PC-9 (cell line): ENCODE measurements around the gene ADGRL3. TPM values are rescaled to one million over a fixed set of nuclear protein-coding genes. Genes with fewer than 3 reads are reported as not detected.
"Not testable (repeated sequence)": the region's sequence is repeated elsewhere in the genome, so short reads cannot be mapped to it uniquely, and the experiment has no call there.

Experiments
- BruUV-seq: library from RNA; stranded (reverse); fragments of 400-500 nt; replicated peaks from 2 replicates; lab custom pipeline; 2021; lab: Mats Ljungman, UMichigan
- CTCF ChIA-PET: fragments of 300-600 bp; sonication (Branson Sonifier 250); formaldehyde crosslinking; loops from one replicate; lab custom pipeline; 2022; ENCODE audit warnings: antibody characterized with exemption; lab: Charles Lee
- POLR2A ChIA-PET: fragments of 300-600 bp; sonication (Branson Sonifier 250); formaldehyde crosslinking; loops from one replicate; lab custom pipeline; 2022; ENCODE audit warnings: antibody characterized with exemption; ENCODE audit not compliant: unreplicated experiment; lab: Charles Lee
- DNase-seq, 2 experiments: peaks; one replicate each; pipeline versions ENCODE4 v3.0.0 to v3.0.0-alpha.2; 2015 to 2022; ENCODE audit warnings: mixed read lengths in 1 of 2
- H2AFZ ChIP-seq: fragments of 200-600 bp; sonication (generic); 2 replicates; pipeline ENCODE4 v1.8.1; 2017; ENCODE audit warnings: antibody characterized with exemption
- H3F3A ChIP-seq: fragments of 200-600 bp; sonication (generic); 2 replicates; pipeline ENCODE4 v1.8.1; 2017; ENCODE audit warnings: antibody characterized with exemption, mild to moderate bottlenecking, low read depth; ENCODE audit not compliant: insufficient read depth
- H3K27ac ChIP-seq: fragments of 200-600 bp; sonication (generic); 2 replicates; pipeline ENCODE4 v1.6.1; 2016; ENCODE audit warnings: mixed run types
- H3K27me3 ChIP-seq: fragments of 200-600 bp; sonication (generic); 2 replicates; pipeline ENCODE4 v1.6.1; 2016; ENCODE audit warnings: low read depth, mixed run types; ENCODE audit not compliant: insufficient read depth
- H3K36me3 ChIP-seq: fragments of 200-600 bp; sonication (generic); 2 replicates; pipeline ENCODE4 v1.6.1; 2016; ENCODE audit warnings: low read depth, mixed run types
- H3K4me1 ChIP-seq: fragments of 200-600 bp; sonication (generic); replicated peaks from 2 replicates; pipeline ENCODE4 v1.6.1; 2016; ENCODE audit warnings: mixed run types; ENCODE audit not compliant: insufficient read depth
- H3K4me2 ChIP-seq: fragments of 200-600 bp; sonication (generic); 2 replicates; pipeline ENCODE4 v1.6.1; 2017; ENCODE audit warnings: mixed run types
- H3K4me3 ChIP-seq: fragments of 200-600 bp; sonication (generic); 2 replicates; pipeline ENCODE4 v1.6.1; 2016; ENCODE audit warnings: mixed run types
- H3K79me2 ChIP-seq: fragments of 200-600 bp; sonication (generic); 2 replicates; pipeline ENCODE4 v1.6.1; 2017; ENCODE audit warnings: low read depth, mixed run types
- H3K9me2 ChIP-seq: fragments of 200-600 bp; sonication (generic); 2 replicates; pipeline ENCODE4 v1.8.1; 2017; ENCODE audit warnings: mild to moderate bottlenecking; ENCODE audit not compliant: insufficient read depth
- H3K9me3 ChIP-seq: fragments of 200-600 bp; sonication (generic); 2 replicates; pipeline ENCODE4 v1.8.1; 2016; ENCODE audit warnings: low read depth; ENCODE audit not compliant: insufficient read depth
- H4K20me1 ChIP-seq: fragments of 200-600 bp; sonication (generic); 2 replicates; pipeline ENCODE4 v1.8.1; 2017; ENCODE audit not compliant: insufficient read depth
- CTCF ChIP-seq: fragments of 200-600 bp; sonication (generic); conservative IDR thresholded peaks from 2 replicates; pipeline ENCODE4 v1.6.1; 2017; ENCODE audit warnings: mixed run types, antibody characterized with exemption, mild to moderate bottlenecking, moderate library complexity
- EZH2 ChIP-seq: fragments of 200-600 bp; sonication (generic); IDR thresholded peaks from 2 replicates; pipeline ENCODE4 v1.8.0; 2017; ENCODE audit warnings: antibody characterized with exemption, low read depth
- intact Hi-C: fragments of 100-400 bp; cut with micrococcal nuclease; formaldehyde crosslinking; loops from one replicate; pipeline ENCODE4 v1.10.0; 2022; ENCODE audit not compliant: unreplicated experiment
- total RNA-seq: library from RNA; stranded (reverse); gene quantifications from 2 replicates; pipeline ENCODE4 v1.2.3, GENCODE V29; 2021

The ADGRL3 gene
- total RNA-seq, 1 experiment from 2014 or later: 1.6 TPM

- H3K79me2 ChIP-seq: no peaks in the 10 kb centered on the region
- H3K27me3 ChIP-seq: no peaks in the 10 kb centered on the region
- H3K9me3 ChIP-seq: no peaks in the 10 kb centered on the region
- no peak for DNase-seq
- H4K20me1 ChIP-seq: no peaks in the 10 kb centered on the region
- no TSS peak for BruUV-seq
- H3K4me2 ChIP-seq: no peak overlapping the region
- H3K27ac ChIP-seq: no peak overlapping the region
- TF ChIP-seq EZH2 (no peak), CTCF (no peak)
- no peak overlapping the region for H2AFZ ChIP-seq
- no peaks in the 10 kb centered on the region for H3K4me1 ChIP-seq
- no peak overlapping the region for H3K4me3 ChIP-seq
- intact Hi-C loops: no loop called here
- no peaks in the 10 kb centered on the region for H3F3A ChIP-seq
- CTCF ChIA-PET: no interaction called here
- H3K36me3 ChIP-seq: no peaks in the 10 kb centered on the region
- POLR2A ChIA-PET: no interaction called here
- no peaks in the 10 kb centered on the region for H3K9me2 ChIP-seq
Measured at GRCh38 chr4:61959087-61959486, 759.0 kb downstream of the ADGRL3 start.

- no peaks in the 10 kb centered on the region for H3K79me2 ChIP-seq
- H3K4me3 ChIP-seq: no peak overlapping the region
- no peaks in the 10 kb centered on the region for H3K36me3 ChIP-seq
- TF ChIP-seq CTCF (no peak), EZH2 (no peak)
- H3K4me1 ChIP-seq: no peaks in the 10 kb centered on the region
- BruUV-seq: no TSS peak
- no peak for DNase-seq
- POLR2A ChIA-PET: no interaction called here
- no peak overlapping the region for H2AFZ ChIP-seq
- no peak overlapping the region for H3K27ac ChIP-seq
- H3K9me3 ChIP-seq: no peaks in the 10 kb centered on the region
- no peaks in the 10 kb centered on the region for H3K27me3 ChIP-seq
- CTCF ChIA-PET: no interaction called here
- no peak overlapping the region for H3K4me2 ChIP-seq
- intact Hi-C loops: no loop called here
- no peaks in the 10 kb centered on the region for H3K9me2 ChIP-seq
- H4K20me1 ChIP-seq: no peaks in the 10 kb centered on the region
- H3F3A ChIP-seq: no peaks in the 10 kb centered on the region
Measured at GRCh38 chr4:61984260-61984909, 784.3 kb downstream of the ADGRL3 start.

GRCh38 chr4:61985426-61985825, 785.3 kb downstream of the ADGRL3 start:
- no peaks in the 10 kb centered on the region for H3F3A ChIP-seq
- no peaks in the 10 kb centered on the region for H3K36me3 ChIP-seq
- H3K9me3 ChIP-seq: no peaks in the 10 kb centered on the region
- no peaks in the 10 kb centered on the region for H3K27me3 ChIP-seq
- no peak for DNase-seq
- no peaks in the 10 kb centered on the region for H4K20me1 ChIP-seq
- H3K4me2 ChIP-seq: no peak overlapping the region
- H3K4me1 ChIP-seq: no peaks in the 10 kb centered on the region
- ChIA-PET CTCF (no interaction called here), POLR2A (no interaction called here)
- intact Hi-C loops: no loop called here
- no peak overlapping the region for H3K4me3 ChIP-seq
- no TSS peak for BruUV-seq
- no peak overlapping the region for H3K27ac ChIP-seq
- H2AFZ ChIP-seq: no peak overlapping the region
- TF ChIP-seq EZH2: no peak
- no peak for TF ChIP-seq CTCF
- H3K9me2 ChIP-seq: no peaks in the 10 kb centered on the region
- H3K79me2 ChIP-seq: no peaks in the 10 kb centered on the region

GRCh38 chr4:61986929-61987328, 786.8 kb downstream of the ADGRL3 start:
- H3K4me3 ChIP-seq, BruUV-seq, H3K27ac ChIP-seq, DNase-seq, H3K4me1 ChIP-seq, H3K4me2 ChIP-seq, H3K27me3 ChIP-seq, H2AFZ ChIP-seq, H4K20me1 ChIP-seq, H3K9me2 ChIP-seq, intact Hi-C loops, H3F3A ChIP-seq, POLR2A ChIA-PET, H3K9me3 ChIP-seq, H3K79me2 ChIP-seq, H3K36me3 ChIP-seq, CTCF ChIA-PET: not testable (repeated sequence)
